ENCODE results near the gene MAP3K20.

GRCh38 chr2:173161040-173161439 lies 85.4 kb downstream of the MAP3K20 start:
- TF ChIP-seq POLR2A (IDR thresholded peaks at IDR 0.05), result no peak
- TF ChIP-seq CTCF (IDR thresholded peaks at IDR 0.05), result no peak

Data from Peyer's patch (tissue), 4 donors.